Calu3 (cell line): ENCODE results near the gene NBAS. TPM values are rescaled to one million over a fixed set of nuclear protein-coding genes. Genes with fewer than 3 reads are reported as not detected.
A peak's percentile ranks its signal among the peaks of the same experiment; 100 is the strongest.

Source experiments
- BruUV-seq: library from RNA; stranded (reverse); fragments of 400-500 nt; replicated peaks from 2 replicates; lab custom pipeline; 2021; lab: Mats Ljungman, UMichigan
- CTCF ChIA-PET: fragments of 300-600 bp; sonication (Branson Sonifier 250); formaldehyde crosslinking; loops from one replicate; lab custom pipeline; 2022; ENCODE audit warnings: antibody characterized with exemption; lab: Charles Lee
- DNase-seq: peaks from one replicate; pipeline ENCODE4 v3.0.0; 2022
- H3K27ac Mint-ChIP-seq: one replicate; pipeline ENCODE4 v1.8.0; 2022; ENCODE audit warnings: mixed read lengths; ENCODE audit not compliant: unreplicated experiment
- H3K27me3 Mint-ChIP-seq: one replicate; pipeline ENCODE4 v1.8.0; 2022; ENCODE audit warnings: mixed read lengths; ENCODE audit not compliant: unreplicated experiment
- H3K36me3 Mint-ChIP-seq: one replicate; pipeline ENCODE4 v1.8.0; 2022; ENCODE audit warnings: mild to moderate bottlenecking, moderate library complexity, mixed read lengths; ENCODE audit not compliant: insufficient read depth, unreplicated experiment
- H3K4me1 Mint-ChIP-seq: one replicate; pipeline ENCODE4 v1.8.0; 2022; ENCODE audit warnings: mild to moderate bottlenecking, low read depth, mixed read lengths; ENCODE audit not compliant: unreplicated experiment
- H3K4me3 Mint-ChIP-seq: one replicate; pipeline ENCODE4 v1.8.0; 2022; ENCODE audit warnings: mild to moderate bottlenecking, low read depth, moderate library complexity, mixed read lengths; ENCODE audit not compliant: unreplicated experiment
- H3K9me3 Mint-ChIP-seq: one replicate; pipeline ENCODE4 v1.8.0; 2022; ENCODE audit warnings: low read depth, mixed read lengths; ENCODE audit not compliant: unreplicated experiment
- intact Hi-C: fragments of 100-400 bp; cut with micrococcal nuclease; formaldehyde crosslinking; loops from one replicate; pipeline ENCODE4 v1.10.0; 2022; ENCODE audit not compliant: unreplicated experiment
- total RNA-seq: library from RNA; stranded (reverse); gene quantifications from 2 replicates; pipeline ENCODE4 v1.2.3, GENCODE V29; 2022
- TF ChIP-seq, protein P1 (sequence below): fragments of 200-600 bp; IDR thresholded peaks from one replicate; pipeline ENCODE4 v1.8.0; 2022; ENCODE audit warnings: antibody characterized with exemption; ENCODE audit not compliant: unreplicated experiment

Gene NBAS
- total RNA-seq, 1 experiment from 2014 or later, result 30.4 TPM

GRCh38 chr2:15582710-15583357 lies 21.7 kb upstream of the NBAS start:
- Mint-ChIP-seq H3K9me3 (no peaks in the 10 kb centered on the region), H3K4me3 (no peak overlapping the region), H3K27ac (no peak overlapping the region), H3K27me3 (no peaks in the 10 kb centered on the region), H3K4me1 (no peaks in the 10 kb centered on the region), H3K36me3 (peaks cover 4% of the 10 kb centered on the region)
- no peak for DNase-seq
- no TSS peak for BruUV-seq
- TF ChIP-seq, protein P1, sequence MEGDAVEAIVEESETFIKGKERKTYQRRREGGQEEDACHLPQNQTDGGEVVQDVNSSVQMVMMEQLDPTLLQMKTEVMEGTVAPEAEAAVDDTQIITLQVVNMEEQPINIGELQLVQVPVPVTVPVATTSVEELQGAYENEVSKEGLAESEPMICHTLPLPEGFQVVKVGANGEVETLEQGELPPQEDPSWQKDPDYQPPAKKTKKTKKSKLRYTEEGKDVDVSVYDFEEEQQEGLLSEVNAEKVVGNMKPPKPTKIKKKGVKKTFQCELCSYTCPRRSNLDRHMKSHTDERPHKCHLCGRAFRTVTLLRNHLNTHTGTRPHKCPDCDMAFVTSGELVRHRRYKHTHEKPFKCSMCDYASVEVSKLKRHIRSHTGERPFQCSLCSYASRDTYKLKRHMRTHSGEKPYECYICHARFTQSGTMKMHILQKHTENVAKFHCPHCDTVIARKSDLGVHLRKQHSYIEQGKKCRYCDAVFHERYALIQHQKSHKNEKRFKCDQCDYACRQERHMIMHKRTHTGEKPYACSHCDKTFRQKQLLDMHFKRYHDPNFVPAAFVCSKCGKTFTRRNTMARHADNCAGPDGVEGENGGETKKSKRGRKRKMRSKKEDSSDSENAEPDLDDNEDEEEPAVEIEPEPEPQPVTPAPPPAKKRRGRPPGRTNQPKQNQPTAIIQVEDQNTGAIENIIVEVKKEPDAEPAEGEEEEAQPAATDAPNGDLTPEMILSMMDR, result no peak
- CTCF ChIA-PET, result no interaction called here
- intact Hi-C loops, result no loop called here

DNA sequence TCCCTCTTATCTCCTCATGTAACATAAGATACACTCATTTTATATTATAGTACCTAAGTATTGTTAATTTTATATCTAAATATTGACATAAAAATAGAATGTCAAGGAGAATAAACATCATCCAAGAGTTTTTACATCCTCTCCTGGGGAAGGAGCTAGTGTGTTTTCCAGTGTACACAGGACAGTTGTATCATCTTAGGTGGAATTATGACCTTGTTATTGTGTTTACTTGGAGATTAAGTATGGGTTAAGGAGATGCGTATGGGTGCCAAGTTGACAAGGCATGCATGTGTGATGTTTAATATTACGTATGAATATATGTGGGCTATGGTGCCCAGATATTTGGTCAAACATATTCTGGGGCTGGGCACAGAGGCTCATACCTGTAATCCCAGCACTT lies 19.3 kb upstream of the NBAS start:
- CTCF ChIA-PET, result interaction anchor here (0.7 kb wide), 1 partner anchor 423 kb away, joined by 3 read pairs; no protein-coding TSS in a partner anchor

GRCh38 chr2:15579641-15580040 lies 18.5 kb upstream of the NBAS start:
- no peak for DNase-seq
- Mint-ChIP-seq H3K4me1 (no peaks in the 10 kb centered on the region), H3K27ac (no peak overlapping the region), H3K4me3 (no peak overlapping the region), H3K27me3 (no peaks in the 10 kb centered on the region), H3K36me3 (peaks cover 4% of the 10 kb centered on the region), H3K9me3 (no peaks in the 10 kb centered on the region)
- intact Hi-C loops, result loop anchor here (5.0 kb wide), 1 partner anchor 947 kb away; the partner anchor contains the start of gene LRATD1
- TF ChIP-seq, protein P1, result no peak
- CTCF ChIA-PET, result no interaction called here
- BruUV-seq, result no TSS peak

More for the DNA sequence above, 19.3 kb upstream of the NBAS start:
- H3K27ac Mint-ChIP-seq, result no peak overlapping the region
- H3K4me3 Mint-ChIP-seq, result no peak overlapping the region
- DNase-seq, result no peak
- BruUV-seq, result no TSS peak
- H3K27me3 Mint-ChIP-seq, result no peaks in the 10 kb centered on the region
- no peaks in the 10 kb centered on the region for H3K9me3 Mint-ChIP-seq
- intact Hi-C loops, result no loop called here
- H3K36me3 Mint-ChIP-seq, result peaks cover 4% of the 10 kb centered on the region
- no peaks in the 10 kb centered on the region for H3K4me1 Mint-ChIP-seq
- TF ChIP-seq, protein P1, result no peak

GRCh38 chr2:15577071-15577735 lies 16.1 kb upstream of the NBAS start:
- no peaks in the 10 kb centered on the region for H3K27me3 Mint-ChIP-seq
- no TSS peak for BruUV-seq
- H3K4me1 Mint-ChIP-seq, result no peaks in the 10 kb centered on the region
- CTCF ChIA-PET, result interaction anchor here (0.6 to 1.6 kb wide), 7 partner anchors 10 to 770 kb away, joined by 3 to 7 read pairs (median 3); partner anchors contain the start of gene NBAS
- peak; percentile 93 for DNase-seq
- TF ChIP-seq, protein P1, result peak; percentile 65
- no peak overlapping the region for H3K27ac Mint-ChIP-seq
- H3K4me3 Mint-ChIP-seq, result no peak overlapping the region
- intact Hi-C loops, result loop anchor here (5.0 kb wide), 1 partner anchor 945 kb away; the partner anchor contains the start of gene LRATD1
- H3K36me3 Mint-ChIP-seq, result peaks cover 4% of the 10 kb centered on the region
- H3K9me3 Mint-ChIP-seq, result no peaks in the 10 kb centered on the region
